HG02943 (cell line): ENCODE data around the gene NKX2-1.
"Not testable (repeated sequence)": the region's sequence is repeated elsewhere in the genome, so short reads cannot be mapped to it uniquely, and the experiment has no call there.

Experiments used
- ATAC-seq: cut with Tn5 transposase; IDR thresholded peaks from one replicate; pipeline ENCODE4 v1.9.1; 2021; ENCODE audit warnings: mild to moderate bottlenecking, low read depth, moderate library complexity; ENCODE audit not compliant: unreplicated experiment

Gene NKX2-1

DNA sequence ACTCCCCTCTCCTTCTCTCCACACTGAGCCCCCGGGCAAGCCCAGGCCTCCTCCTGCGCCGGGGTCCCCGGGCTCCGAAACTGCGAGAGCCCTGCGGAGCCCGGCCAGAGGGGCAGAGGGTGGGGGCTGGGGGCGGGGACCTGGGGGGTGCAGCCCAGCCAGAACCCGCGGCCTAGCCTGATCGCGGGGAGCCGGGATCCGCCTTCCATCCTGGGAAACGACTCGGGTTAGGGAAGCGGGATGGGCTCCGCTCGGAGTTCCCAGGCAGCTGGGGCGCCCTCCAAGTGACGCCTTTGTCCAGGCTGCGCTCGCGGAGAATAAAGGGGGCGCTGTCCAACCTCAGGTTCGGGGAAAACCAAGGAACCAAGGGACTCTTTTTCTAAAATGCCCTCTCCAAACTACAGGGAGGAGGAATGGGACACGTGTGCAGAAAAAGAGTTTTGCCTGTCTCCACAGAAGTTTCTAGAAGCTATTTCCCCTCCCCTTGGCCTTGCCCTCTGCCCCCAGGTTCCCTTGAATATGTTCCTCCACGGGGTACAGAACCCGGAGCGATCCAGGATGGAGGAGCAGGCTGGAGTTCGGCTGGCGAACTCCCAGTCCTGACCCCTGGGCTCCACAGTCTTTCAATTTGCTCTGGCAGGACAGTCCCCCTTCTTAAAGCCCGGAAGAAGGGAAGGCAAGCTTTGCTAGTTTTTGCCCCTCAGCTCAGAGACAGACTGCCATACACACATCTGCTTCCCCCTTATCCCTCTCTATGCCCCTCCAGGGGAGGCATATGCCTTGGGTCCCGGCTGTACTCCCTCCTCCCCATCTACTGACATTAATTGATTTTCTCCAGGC, 13.9 kb downstream of the NKX2-1 start:
- no peak for ATAC-seq

DNA sequence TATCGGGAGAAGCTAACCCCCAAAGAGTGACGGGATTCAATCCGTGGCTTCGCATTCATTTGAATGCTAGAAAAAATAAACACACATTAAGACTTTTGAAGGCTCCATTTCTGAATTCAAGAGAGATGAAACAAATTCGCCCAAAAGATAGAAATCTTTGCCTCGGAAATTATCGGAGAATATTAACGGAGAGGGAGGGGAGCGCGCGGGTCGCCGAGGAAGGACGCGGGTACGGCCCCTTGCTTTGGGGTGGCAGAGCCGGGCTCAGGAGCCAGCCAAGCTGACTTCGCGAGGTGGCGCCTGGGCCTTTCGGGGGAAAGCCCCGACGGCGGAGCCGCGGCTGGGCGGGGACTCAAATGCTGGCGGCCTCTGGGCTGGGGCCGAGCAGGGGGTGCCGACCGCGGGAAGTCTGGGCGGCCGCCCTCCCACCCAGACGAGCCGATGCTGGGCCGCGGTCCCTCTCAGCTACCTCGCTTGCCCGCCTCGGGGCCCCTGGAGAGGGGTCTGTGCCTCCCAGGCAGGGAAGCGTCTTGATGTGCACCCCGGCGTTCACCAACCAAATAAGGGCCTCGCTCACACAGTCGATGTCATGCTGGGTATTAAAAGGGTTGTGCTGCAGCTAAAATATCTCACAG, 14.7 kb downstream of the NKX2-1 start:
- ATAC-seq = no peak

GRCh38 chr14:36504771-36505175, 15.3 kb downstream of the NKX2-1 start:
- no peak for ATAC-seq

DNA sequence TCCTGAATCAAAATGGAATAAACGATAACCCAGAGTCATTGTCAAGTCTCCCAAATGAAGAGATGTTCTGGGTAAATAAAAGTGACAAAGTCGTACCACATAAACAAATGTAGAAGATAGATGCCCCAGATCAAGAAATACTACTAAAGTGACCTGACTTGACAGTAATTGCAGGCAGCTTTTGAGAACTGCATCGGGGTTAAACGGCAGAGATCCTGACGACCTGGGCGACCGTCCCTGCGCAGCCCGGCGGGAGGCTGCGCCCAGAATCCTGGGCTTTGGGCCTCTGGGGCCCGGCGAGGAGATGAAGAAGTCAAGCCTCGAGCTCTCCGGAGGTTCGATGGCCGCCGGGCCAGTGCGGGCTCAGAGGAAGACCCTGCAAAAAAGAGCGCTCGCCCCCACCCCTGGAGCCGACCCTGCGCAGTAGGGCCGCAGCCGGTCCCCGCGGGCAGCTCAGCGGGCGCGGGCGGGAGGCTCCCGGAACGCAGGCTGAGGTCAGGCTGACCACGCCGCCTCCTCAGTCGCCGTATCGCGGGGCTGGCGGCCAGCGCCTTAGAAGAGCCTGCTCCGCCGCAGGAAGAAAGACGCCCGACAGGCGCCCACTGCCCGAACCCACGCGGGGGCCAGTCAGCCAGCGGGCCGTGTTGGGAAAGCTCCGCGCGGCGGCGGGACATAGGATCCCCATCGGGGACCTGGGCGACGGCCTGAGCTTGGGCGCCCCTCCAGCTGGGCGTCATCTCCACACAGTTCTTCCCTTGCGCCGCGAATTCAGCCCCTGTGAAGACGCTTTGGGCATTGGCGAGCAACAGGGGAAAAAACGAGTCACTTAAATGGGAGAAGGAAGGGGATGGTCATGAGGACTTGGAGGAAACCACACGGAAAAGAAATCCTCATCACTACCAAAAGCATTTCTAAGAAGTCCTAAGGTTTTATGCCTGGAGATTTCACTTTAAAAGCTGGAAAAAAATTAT, 16.0 kb downstream of the NKX2-1 start:
- ATAC-seq = no peak

- no peak for ATAC-seq
These were observed 17.2 kb downstream of the NKX2-1 start for GRCh38 chr14:36502558-36503508.

DNA sequence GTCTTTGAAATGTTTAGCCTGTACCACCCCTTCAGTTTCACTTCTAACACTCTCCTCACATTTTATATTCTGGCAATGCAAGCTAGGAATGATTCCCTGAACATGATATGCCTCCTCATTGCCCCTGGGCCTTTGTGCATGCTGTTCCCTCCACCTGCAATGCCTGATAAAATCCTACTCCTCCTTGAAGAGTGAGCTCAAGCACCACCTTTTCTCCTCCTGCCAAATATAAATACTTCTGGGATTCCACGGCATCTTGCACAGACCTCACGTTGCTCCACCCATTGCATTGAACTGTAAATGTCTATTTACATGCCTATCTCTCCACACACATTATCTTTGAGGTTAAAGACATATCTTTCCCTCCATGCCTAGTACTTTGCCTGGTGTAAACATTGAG, 21.1 kb downstream of the NKX2-1 start:
- ATAC-seq = no peak

- no peak for ATAC-seq
These were observed 23.7 kb downstream of the NKX2-1 start for GRCh38 chr14:36496346-36496745.

- ATAC-seq = no peak
These were observed 24.4 kb downstream of the NKX2-1 start for GRCh38 chr14:36495666-36496065.

DNA sequence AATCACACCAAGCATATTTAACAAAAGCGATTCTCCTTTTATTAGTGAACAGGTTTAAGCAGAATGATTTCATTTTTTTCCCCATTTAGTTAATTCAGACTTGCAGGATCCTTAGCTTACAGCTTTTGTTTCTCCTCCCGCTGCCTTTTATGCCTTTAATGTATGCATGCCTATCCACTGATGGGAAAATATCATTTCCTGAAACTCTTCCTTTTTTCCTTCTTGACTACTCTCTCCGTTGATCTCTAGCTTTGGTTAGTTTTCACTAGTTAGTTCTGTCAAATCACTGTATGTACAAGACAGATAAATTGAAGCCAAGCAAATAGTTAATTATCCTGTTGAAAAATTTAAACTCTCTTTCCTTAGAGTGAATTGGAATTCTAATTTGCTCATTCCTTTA, 26.3 kb downstream of the NKX2-1 start:
- no peak for ATAC-seq

GRCh38 chr14:36485773-36486172, 34.3 kb downstream of the NKX2-1 start:
- ATAC-seq = no peak

DNA sequence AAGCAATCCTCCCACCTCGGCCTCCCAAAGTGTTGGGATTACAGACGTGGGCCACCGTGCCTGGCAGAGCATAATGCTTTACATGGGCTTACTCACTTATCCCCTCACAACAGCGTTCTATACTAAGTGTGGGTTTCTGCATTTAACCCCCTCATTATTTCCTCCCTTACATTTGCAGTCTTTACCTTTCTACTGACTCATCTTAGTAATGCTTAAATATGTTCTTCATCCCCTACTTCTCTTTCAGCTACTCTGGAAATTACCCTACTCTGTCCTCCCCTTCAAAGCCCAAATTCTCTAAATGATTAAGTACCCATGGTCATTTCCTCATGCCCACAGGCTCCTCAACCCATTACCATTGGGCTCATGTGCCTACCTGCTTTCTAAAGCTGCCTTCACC, 40.7 kb downstream of the NKX2-1 start:
- no peak for ATAC-seq

GRCh38 chr14:36478782-36479181, 41.2 kb downstream of the NKX2-1 start:
- ATAC-seq = no peak

DNA sequence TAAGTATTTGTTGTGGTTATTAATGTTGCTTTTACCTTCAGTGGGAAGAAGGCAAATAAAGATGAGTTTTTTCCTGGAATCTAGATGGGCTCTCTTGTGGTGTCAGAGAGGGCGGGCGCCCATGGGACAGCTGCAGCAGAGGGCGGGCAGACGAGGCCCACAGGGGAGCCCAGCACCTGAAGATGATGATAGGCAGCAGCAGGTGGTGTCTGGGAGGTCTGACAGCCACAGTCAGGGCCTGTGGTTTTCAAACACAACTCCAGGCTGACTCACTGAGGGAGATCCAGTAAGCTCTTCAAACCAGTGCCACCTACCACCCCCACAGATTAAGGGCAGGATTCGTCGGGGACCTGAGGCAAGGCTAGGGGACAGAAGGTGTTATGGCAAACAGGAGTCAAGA, 42.8 kb downstream of the NKX2-1 start:
- no peak for ATAC-seq

DNA sequence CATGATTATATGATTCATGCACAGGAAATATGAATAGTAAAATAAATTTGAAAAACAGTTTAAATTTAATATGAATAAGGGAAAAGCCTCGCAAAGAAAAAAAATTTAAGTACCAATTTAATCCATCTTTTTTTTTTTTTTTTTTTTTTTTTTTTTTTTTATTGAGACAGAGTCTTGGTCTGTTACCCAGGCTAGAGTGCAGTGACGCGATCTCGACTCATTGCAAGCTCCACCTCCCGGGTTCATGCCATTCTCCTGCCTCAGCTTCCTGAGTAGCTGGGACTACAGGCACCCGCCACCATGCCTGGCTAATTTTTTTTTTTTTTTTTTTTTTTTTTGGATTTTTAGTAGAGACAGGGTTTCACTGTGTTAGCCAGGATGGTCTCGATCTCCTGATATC, 44.0 kb downstream of the NKX2-1 start:
- ATAC-seq = not testable (repeated sequence)

- no peak for ATAC-seq
These were observed 45.4 kb downstream of the NKX2-1 start for GRCh38 chr14:36474593-36474992.

- ATAC-seq = no peak
These were observed 48.6 kb downstream of the NKX2-1 start for GRCh38 chr14:36471431-36471830.

GRCh38 chr14:36467332-36467731, 52.7 kb downstream of the NKX2-1 start:
- no peak for ATAC-seq
